Measurements from ENCODE around the gene TMEM135. TPM values are rescaled to one million over a fixed set of nuclear protein-coding genes. Genes with fewer than 3 reads are reported as not detected.

The TMEM135 gene
- total RNA-seq, 4 donors from 2014 or later = 19.0 to 38.5 (median 29.5) TPM

DNA sequence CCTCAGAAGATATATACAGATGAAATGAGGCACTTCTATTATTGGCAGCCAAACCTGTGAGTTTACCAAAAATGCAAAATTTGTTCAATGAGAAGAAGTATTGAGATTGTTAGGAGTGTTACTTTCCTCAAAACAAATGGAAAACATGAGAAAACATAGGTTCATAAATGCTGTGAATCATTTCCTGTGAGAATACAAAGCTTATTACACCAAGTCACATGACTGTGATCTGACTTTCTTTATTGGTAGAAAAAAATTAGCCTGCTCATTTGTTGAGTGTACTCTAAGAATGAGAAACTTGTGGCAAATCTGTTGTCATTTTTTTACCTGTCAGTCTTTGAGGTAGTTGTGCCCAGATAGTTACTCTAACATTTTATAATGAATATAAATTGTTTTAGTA lies 215.1 kb downstream of the TMEM135 start:
- no peaks in the 10 kb centered on the region for H3K9me3 ChIP-seq
- DNase-seq = no peak
- H3K4me3 ChIP-seq = no peak overlapping the region
- H3K27me3 ChIP-seq = no peaks in the 10 kb centered on the region
- no peaks in the 10 kb centered on the region for H3K4me1 ChIP-seq
- TF ChIP-seq, protein P1, sequence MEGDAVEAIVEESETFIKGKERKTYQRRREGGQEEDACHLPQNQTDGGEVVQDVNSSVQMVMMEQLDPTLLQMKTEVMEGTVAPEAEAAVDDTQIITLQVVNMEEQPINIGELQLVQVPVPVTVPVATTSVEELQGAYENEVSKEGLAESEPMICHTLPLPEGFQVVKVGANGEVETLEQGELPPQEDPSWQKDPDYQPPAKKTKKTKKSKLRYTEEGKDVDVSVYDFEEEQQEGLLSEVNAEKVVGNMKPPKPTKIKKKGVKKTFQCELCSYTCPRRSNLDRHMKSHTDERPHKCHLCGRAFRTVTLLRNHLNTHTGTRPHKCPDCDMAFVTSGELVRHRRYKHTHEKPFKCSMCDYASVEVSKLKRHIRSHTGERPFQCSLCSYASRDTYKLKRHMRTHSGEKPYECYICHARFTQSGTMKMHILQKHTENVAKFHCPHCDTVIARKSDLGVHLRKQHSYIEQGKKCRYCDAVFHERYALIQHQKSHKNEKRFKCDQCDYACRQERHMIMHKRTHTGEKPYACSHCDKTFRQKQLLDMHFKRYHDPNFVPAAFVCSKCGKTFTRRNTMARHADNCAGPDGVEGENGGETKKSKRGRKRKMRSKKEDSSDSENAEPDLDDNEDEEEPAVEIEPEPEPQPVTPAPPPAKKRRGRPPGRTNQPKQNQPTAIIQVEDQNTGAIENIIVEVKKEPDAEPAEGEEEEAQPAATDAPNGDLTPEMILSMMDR (IDR thresholded peaks at IDR 0.05) = no peak
- TF ChIP-seq POLR2A (IDR thresholded peaks at IDR 0.05) = no peak
- intact Hi-C loops (cut with DNase I; ENCODE audit: low total_unique reads) = no loop called here
- no peak overlapping the region for H3K27ac ChIP-seq
- H3K36me3 ChIP-seq = no peaks in the 10 kb centered on the region

DNA sequence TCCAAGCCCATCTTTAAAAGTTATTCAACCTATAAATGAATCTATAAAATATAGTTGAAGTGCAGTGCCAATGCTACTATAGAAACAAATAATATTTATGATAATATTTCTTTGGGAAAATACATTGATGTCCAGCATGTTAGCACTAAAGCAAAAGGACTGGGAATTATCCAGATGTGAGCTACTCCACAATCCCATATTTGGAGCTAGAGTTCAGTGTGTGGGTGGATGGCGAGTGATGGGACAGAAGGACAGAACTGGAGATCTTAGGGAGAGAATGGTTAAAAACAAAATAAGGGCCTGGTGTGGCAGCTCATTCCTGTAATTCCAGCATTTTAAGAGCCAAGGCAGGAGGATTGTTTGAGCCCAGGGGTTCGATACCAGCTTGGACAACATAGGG lies 216.8 kb downstream of the TMEM135 start:
- intact Hi-C loops (cut with DNase I; ENCODE audit: low total_unique reads) = no loop called here
- Histone ChIP-seq H3K9me3 (no peaks in the 10 kb centered on the region), H3K4me3 (no peak overlapping the region), H3K27ac (no peak overlapping the region), H3K36me3 (no peaks in the 10 kb centered on the region), H3K27me3 (no peaks in the 10 kb centered on the region), H3K4me1 (no peaks in the 10 kb centered on the region)
- no peak for TF ChIP-seq POLR2A (IDR thresholded peaks at IDR 0.05)
- TF ChIP-seq, protein P1 (IDR thresholded peaks at IDR 0.05) = no peak
- no peak for DNase-seq

GRCh38 chr11:87255589-87255988 lies 217.9 kb downstream of the TMEM135 start:
- intact Hi-C loops (cut with DNase I; ENCODE audit: low total_unique reads) = no loop called here
- Histone ChIP-seq H3K4me1 (no peaks in the 10 kb centered on the region), H3K36me3 (no peaks in the 10 kb centered on the region), H3K27me3 (no peaks in the 10 kb centered on the region), H3K4me3 (no peak overlapping the region), H3K27ac (no peak overlapping the region), H3K9me3 (no peaks in the 10 kb centered on the region)
- no peak for DNase-seq
- TF ChIP-seq, protein P1 (IDR thresholded peaks at IDR 0.05) = no peak
- TF ChIP-seq POLR2A (IDR thresholded peaks at IDR 0.05) = no peak

- intact Hi-C loops (cut with DNase I; ENCODE audit: low total_unique reads) = no loop called here
- TF ChIP-seq, protein P1 (IDR thresholded peaks at IDR 0.05) = no peak
- TF ChIP-seq POLR2A (IDR thresholded peaks at IDR 0.05) = no peak
- no peak for DNase-seq
- Histone ChIP-seq H3K27me3 (no peaks in the 10 kb centered on the region), H3K4me1 (no peaks in the 10 kb centered on the region), H3K9me3 (no peaks in the 10 kb centered on the region), H3K4me3 (no peak overlapping the region), H3K36me3 (no peaks in the 10 kb centered on the region), H3K27ac (no peak overlapping the region)
Observed at GRCh38 chr11:87256694-87257340, 219.1 kb downstream of the TMEM135 start.

DNA sequence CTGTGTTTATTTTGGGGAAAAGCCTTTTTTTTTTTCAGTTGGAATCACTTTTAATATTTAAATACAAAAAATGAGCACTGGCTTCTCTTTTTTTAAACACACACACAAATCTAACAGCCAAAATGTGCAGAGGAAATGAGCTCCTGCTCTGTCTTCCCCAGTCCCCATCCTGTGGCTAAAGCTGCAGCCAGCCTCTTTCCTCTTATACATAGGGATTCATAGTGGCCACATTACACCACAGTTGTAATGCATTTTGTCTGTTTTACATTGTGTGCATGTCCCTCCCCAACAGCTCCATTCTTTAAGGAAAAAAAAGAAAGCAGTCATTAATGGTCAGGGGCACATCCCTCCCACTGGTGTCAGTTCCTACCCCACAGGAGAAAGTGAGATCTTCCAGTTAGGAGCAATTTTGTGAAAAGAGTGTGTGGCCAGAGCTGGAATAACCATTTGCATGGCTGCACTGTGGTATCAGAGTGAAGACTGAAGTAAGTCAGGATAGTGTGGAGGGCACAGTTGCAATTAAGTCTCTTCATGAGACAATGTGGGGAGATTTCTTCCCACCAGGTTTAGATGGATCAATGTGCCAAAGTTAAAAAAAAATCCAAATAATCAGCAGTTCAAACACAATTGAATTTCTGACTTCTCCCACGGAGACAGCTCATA lies 220.6 kb downstream of the TMEM135 start:
- H3K27ac ChIP-seq = no peak overlapping the region
- no peak for DNase-seq
- intact Hi-C loops (cut with DNase I; ENCODE audit: low total_unique reads) = no loop called here
- H3K4me3 ChIP-seq = no peak overlapping the region
- H3K36me3 ChIP-seq = no peaks in the 10 kb centered on the region
- H3K9me3 ChIP-seq = no peaks in the 10 kb centered on the region
- TF ChIP-seq, protein P1 (IDR thresholded peaks at IDR 0.05) = no peak
- no peak for TF ChIP-seq POLR2A (IDR thresholded peaks at IDR 0.05)
- H3K27me3 ChIP-seq = no peaks in the 10 kb centered on the region
- H3K4me1 ChIP-seq = no peaks in the 10 kb centered on the region
